GM12878 (cell line): ENCODE data around the gene TGFBR3. TPM values are rescaled to one million over a fixed set of nuclear protein-coding genes. Genes with fewer than 3 reads are reported as not detected.
A peak's percentile ranks its signal among the peaks of the same experiment; 100 is the strongest.

Experiments used
- ATAC-seq: fragments of 200-7000 bp; cut with Tn5 transposase; 3 replicates; pipeline ENCODE4 v1.9.1; 2020; ENCODE audit warnings: mild to moderate bottlenecking, moderate library complexity
- BruUV-seq: library from RNA; stranded (reverse); fragments of 400-500 nt; replicated peaks from 2 replicates; lab custom pipeline; 2021; lab: Mats Ljungman, UMichigan
- CTCF ChIA-PET: fragments of 300-600 bp; sonication (Branson Sonifier 250); formaldehyde crosslinking; extraction: SDS; loops from one replicate; lab custom pipeline; 2021; ENCODE audit warnings: inconsistent platforms; lab: Yijun Ruan, JAX
- POLR2A ChIA-PET: fragments of 350-600 bp; formaldehyde crosslinking; extraction: SDS; loops from one replicate; lab custom pipeline; 2021; ENCODE audit warnings: inconsistent platforms; lab: Charles Lee
- RAD21 ChIA-PET: fragments of 300-600 bp; sonication (Branson Sonifier 250); formaldehyde crosslinking; loops from one replicate; lab custom pipeline; 2023; ENCODE audit warnings: antibody characterized with exemption; ENCODE audit not compliant: unreplicated experiment; lab: Charles Lee
- SMC1A ChIA-PET: fragments of 300-600 bp; sonication (Branson Sonifier 250); formaldehyde crosslinking; loops from one replicate; lab custom pipeline; 2023; ENCODE audit not compliant: unreplicated experiment, uncharacterized antibody; lab: Charles Lee
- DNase-seq: peaks from one replicate; pipeline ENCODE4 v3.0.0-alpha.2; 2011; ENCODE audit warnings: low read depth, low spot score
- FAIRE-seq: peaks from 3 replicates; lab custom pipeline; 2011; peaks lifted over from hg19 to GRCh38; lab: Jason Lieb, UNC
- H2AFZ ChIP-seq: 2 replicates; pipeline ENCODE4 v1.6.0; 2011; ENCODE audit warnings: low read depth, low read length, control low read depth; ENCODE audit not compliant: control insufficient read depth
- H3K27ac ChIP-seq: 2 replicates; pipeline ENCODE4 v1.5.1; 2011; ENCODE audit warnings: control low read depth; ENCODE audit not compliant: control insufficient read depth, insufficient read depth
- H3K27me3 ChIP-seq, 2 experiments: replicated peaks in 1 of 2; 2 replicates each; pipeline versions ENCODE4 v1.6.0 to v1.6.1; 2011; ENCODE audit warnings: low read length in 1 of 2; ENCODE audit not compliant: control insufficient read depth in 2 of 2, insufficient read depth in 2 of 2
- H3K36me3 ChIP-seq, 2 experiments: 2 replicates each; pipeline ENCODE4 v1.5.1; 2011; ENCODE audit warnings: low read length in 1 of 2; ENCODE audit not compliant: control insufficient read depth in 2 of 2, insufficient read depth in 2 of 2
- H3K4me1 ChIP-seq: 2 replicates; pipeline ENCODE4 v1.6.1; 2011; ENCODE audit warnings: mild to moderate bottlenecking, low read length, moderate library complexity, mixed read lengths; ENCODE audit not compliant: control insufficient read depth, insufficient read depth
- H3K4me2 ChIP-seq: 2 replicates; pipeline ENCODE4 v1.6.0; 2011; ENCODE audit warnings: control low read depth; ENCODE audit not compliant: control insufficient read depth, insufficient read depth
- H3K4me3 ChIP-seq: fragments of 200-600 bp; sonication (generic); 2 replicates; pipeline ENCODE4 v1.5.1; 2016
- H3K79me2 ChIP-seq: 2 replicates; pipeline ENCODE4 v1.6.0; 2011; ENCODE audit warnings: low read length; ENCODE audit not compliant: control insufficient read depth, insufficient read depth
- H3K9ac ChIP-seq: 2 replicates; pipeline ENCODE4 v1.8.0; 2011; ENCODE audit warnings: low read length, control low read depth, mixed read lengths; ENCODE audit not compliant: control insufficient read depth, insufficient read depth
- H3K9me3 ChIP-seq: replicated peaks from 3 replicates; pipeline ENCODE4 v1.5.1; 2011; ENCODE audit warnings: mild to moderate bottlenecking, low read length; ENCODE audit not compliant: control insufficient read depth, insufficient read depth
- H4K20me1 ChIP-seq: 2 replicates; pipeline ENCODE4 v1.6.0; 2011; ENCODE audit not compliant: control insufficient read depth, insufficient read depth
- CREB1 ChIP-seq: IDR thresholded peaks from 2 replicates; pipeline ENCODE4 v1.6.1; 2012; ENCODE audit warnings: low read depth, mild to moderate bottlenecking, inconsistent platforms
- NFXL1 ChIP-seq: fragments of 450-650 bp; IDR thresholded peaks from 2 replicates; pipeline ENCODE4 v1.6.1; 2017; ENCODE audit warnings: antibody characterized with exemption, mild to moderate bottlenecking, borderline replicate concordance
- NFYB ChIP-seq: IDR thresholded peaks from 2 replicates; pipeline ENCODE4 v1.6.1; 2011; ENCODE audit warnings: low read depth, mild to moderate bottlenecking, low read length, improper control_type of control experiment, moderate library complexity; ENCODE audit not compliant: insufficient read depth
- NRF1 ChIP-seq: conservative IDR thresholded peaks from 2 replicates; pipeline ENCODE4 v1.6.1; 2011; ENCODE audit warnings: mild to moderate bottlenecking, low read depth, low read length, improper control_type of control experiment
- TCF12 ChIP-seq: IDR thresholded peaks from 2 replicates; pipeline ENCODE4 v1.6.1; 2011; ENCODE audit warnings: low read depth, mild to moderate bottlenecking, low read length
- ZNF24 ChIP-seq: fragments of 450-650 bp; IDR thresholded peaks from 2 replicates; pipeline ENCODE4 v1.6.1; 2017; ENCODE audit warnings: antibody characterized with exemption, mild to moderate bottlenecking
- ZNF384 ChIP-seq: IDR thresholded peaks from 2 replicates; pipeline ENCODE4 v1.6.1; 2012; ENCODE audit warnings: low read depth, mild to moderate bottlenecking, low read length, improper control_type of control experiment, borderline replicate concordance
- ZZZ3 ChIP-seq: IDR thresholded peaks from 2 replicates; pipeline ENCODE4 v1.6.1; 2011; ENCODE audit warnings: low read depth; ENCODE audit not compliant: control insufficient read depth, insufficient read length
- WGBS: methylation state at CpG from one replicate; pipeline ENCODE4 v1.1.6; 2016; ENCODE audit warnings: low lambda C conversion rate; ENCODE audit not compliant: insufficient replicate concordance, insufficient coverage; ENCODE audit errors: missing lambda C conversion rate; 5-methylcytosine and 5-hydroxymethylcytosine counted together
- in situ Hi-C: fragments of 300-500 bp; cut with MboI; formaldehyde crosslinking; loops from 9 replicates; pipeline ENCODE4 v1.14.3; 2018; ENCODE audit warnings: mixed read lengths
- intact Hi-C: fragments of 100-400 bp; cut with micrococcal nuclease; formaldehyde crosslinking; loops from one replicate; pipeline ENCODE4 v1.14.2; 2022; ENCODE audit not compliant: unreplicated experiment
- polyA plus RNA-seq, 11 experiments: library from polyadenylated mRNA; depleted of rRNA in 4 of 11; unstranded in 6 of 11; stranded (reverse) in 5 of 11; fragments of >200 nt; fragmentation: Nextera tagmentation in 4 of 11; fragmentation: Illumina TruSeq in 1 of 11; extraction: Ambion mirVana in 4 of 11; extraction: Trizol in 1 of 11; gene quantifications; 1 replicate in 1 of 11; 2 replicates in 10 of 11; pipeline versions ENCODE4 v1.2.1 to v1.2.3, GENCODE V29; 2011 to 2016; ENCODE audit warnings: inconsistent platforms in 2 of 11, missing spikeins in 2 of 11, low read depth in 1 of 11
- total RNA-seq, 4 experiments: library from RNA; depleted of rRNA in 3 of 4; stranded (reverse); fragments of >200 nt in 3 of 4; fragmentation: Illumina TruSeq in 1 of 4; extraction: Trizol in 1 of 4; gene quantifications; 2 replicates each; pipeline versions ENCODE4 v1.2.1 to v1.2.3, GENCODE V29; 2013 to 2021
- TF ChIP-seq, protein P1 (sequence below): IDR thresholded peaks from 2 replicates; pipeline ENCODE4 v1.6.1; 2011; ENCODE audit warnings: low read depth, low read length, improper control_type of control experiment, borderline replicate concordance
- TF ChIP-seq, protein P2 (sequence below): IDR thresholded peaks from 2 replicates; pipeline ENCODE4 v1.6.1; 2012; ENCODE audit warnings: low read depth, low read length, improper control_type of control experiment
- TF ChIP-seq, protein P3 (sequence below): fragments of 150-350 bp; IDR thresholded peaks from 2 replicates; pipeline ENCODE4 v1.6.1; 2016; ENCODE audit warnings: low read depth, low read length

Gene TGFBR3
- total and polyA plus RNA-seq, 10 of the 15 experiments (the other 5 are each of a cell fraction or from before 2014, with no cell fraction given): 2.7 to 16.5 (median 12.6) TPM

DNA sequence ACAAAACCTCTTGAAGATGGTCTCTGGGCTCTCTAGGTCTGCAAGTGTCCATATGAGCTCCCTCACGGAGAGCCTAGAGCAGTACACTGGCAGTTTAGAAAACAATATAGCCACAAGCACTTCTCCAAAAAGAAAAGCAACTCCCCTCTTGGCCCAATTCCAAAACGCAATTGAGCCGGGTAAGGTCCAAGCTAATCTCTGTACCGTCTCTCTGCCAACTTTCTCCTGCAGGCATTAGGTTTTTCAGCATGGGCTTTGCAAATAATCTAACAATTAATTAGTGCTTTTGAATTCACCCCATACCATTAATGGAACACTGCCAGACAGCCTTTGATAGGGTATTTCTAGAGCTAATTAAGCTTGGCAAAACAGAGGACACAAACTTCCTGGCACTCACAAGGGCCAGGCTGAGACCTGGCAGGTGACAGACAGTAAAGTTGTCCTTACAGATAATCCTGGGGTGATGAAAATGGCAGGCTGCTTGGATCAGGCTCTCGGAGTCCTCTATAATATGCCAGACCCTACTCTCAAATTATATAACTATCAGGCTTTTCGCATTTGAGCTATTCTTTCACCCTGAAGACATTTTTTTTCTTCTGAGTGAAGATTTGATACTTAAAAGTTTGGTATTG lies 39.8 kb downstream of the TGFBR3 start:
- RAD21 ChIA-PET: no interaction called here
- in situ Hi-C loops (no loop called here), intact Hi-C loops (no loop called here)
- no peaks in the 10 kb centered on the region for H3K9me3 ChIP-seq
- no peak overlapping the region for H3K27ac ChIP-seq
- TF ChIP-seq ZNF384 (no peak), TCF12 (no peak), NFYB (no peak), CREB1 (no peak)
- ATAC-seq: peak; percentile 66
- POLR2A ChIA-PET: interaction anchor here (1.0 kb wide), 1 partner anchor 24 kb away, joined by 3 read pairs; no protein-coding TSS in a partner anchor
- no peak for FAIRE-seq
- CTCF ChIA-PET: no interaction called here
- H3K27me3 ChIP-seq: no peaks in the 10 kb centered on the region
- H4K20me1 ChIP-seq: no peaks in the 10 kb centered on the region
- no peak for DNase-seq
- no peaks in the 10 kb centered on the region for H3K4me1 ChIP-seq
- no peaks in the 10 kb centered on the region for H3K79me2 ChIP-seq
- BruUV-seq: no TSS peak
- H3K4me3 ChIP-seq: no peak overlapping the region
- H2AFZ ChIP-seq: no peak overlapping the region
- SMC1A ChIA-PET: interaction anchor here (1.5 kb wide), 1 partner anchor 26 kb away, joined by 3 read pairs; no protein-coding TSS in a partner anchor
- H3K9ac ChIP-seq: no peak overlapping the region
- no peak overlapping the region for H3K4me2 ChIP-seq
- no peaks in the 10 kb centered on the region for H3K36me3 ChIP-seq
- 67% methylated on average over 6 of the region's 6 CpGs for WGBS

DNA sequence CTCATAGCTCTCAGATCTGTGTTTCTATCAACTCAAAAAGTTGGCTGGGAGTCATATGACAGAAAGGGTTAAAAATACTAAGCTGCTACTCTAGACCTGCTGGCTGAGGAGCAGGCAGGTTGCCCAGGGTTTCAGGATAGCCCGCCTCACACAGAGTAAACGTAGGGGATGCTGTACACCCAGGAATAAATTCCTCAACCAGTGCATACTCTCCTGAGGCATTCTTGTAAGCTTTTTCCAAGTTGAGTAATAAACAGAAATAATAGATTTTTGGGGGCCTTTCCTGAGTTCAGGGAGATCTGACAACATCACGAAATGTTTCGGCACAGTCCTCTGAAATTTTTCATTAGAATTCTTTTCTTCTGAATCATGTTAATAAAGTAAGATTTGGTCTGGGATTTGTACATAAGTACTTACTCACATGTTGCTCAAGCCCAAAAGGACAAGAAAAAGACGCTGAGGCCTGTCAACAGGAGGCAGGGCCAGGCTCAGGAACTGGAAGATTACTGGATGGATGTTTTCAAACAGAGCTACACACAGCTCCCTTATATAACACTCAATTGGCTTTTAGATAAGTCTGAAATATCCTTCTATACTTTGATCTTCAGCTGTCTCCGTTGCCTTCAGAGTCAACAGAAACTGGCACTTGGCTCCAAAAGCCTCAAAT lies 41.0 kb downstream of the TGFBR3 start:
- Histone ChIP-seq H3K4me1 (no peaks in the 10 kb centered on the region), H4K20me1 (no peaks in the 10 kb centered on the region), H3K4me3 (no peak overlapping the region), H3K9ac (no peak overlapping the region), H3K9me3 (no peaks in the 10 kb centered on the region), H2AFZ (no peak overlapping the region), H3K36me3 (no peaks in the 10 kb centered on the region), H3K79me2 (no peaks in the 10 kb centered on the region), H3K27ac (no peak overlapping the region), H3K27me3 (no peaks in the 10 kb centered on the region), H3K4me2 (no peak overlapping the region)
- intact Hi-C loops (no loop called here), in situ Hi-C loops (no loop called here)
- ChIA-PET CTCF (no interaction called here), RAD21 (interaction anchor here (0.6 kb wide), 1 partner anchor 20 kb away, joined by 3 read pairs; no protein-coding TSS in a partner anchor), POLR2A (no interaction called here), SMC1A (interaction anchor here (1.1 kb wide), 1 partner anchor 44 kb away, joined by 3 read pairs; no protein-coding TSS in a partner anchor)
- 52% methylated on average over 6 of the region's 6 CpGs for WGBS
- DNase-seq (no peak), FAIRE-seq (no peak), ATAC-seq (no peak)
- BruUV-seq: no TSS peak
- TF ChIP-seq NRF1 (no peak), NFXL1 (no peak), ZZZ3 (no peak), ZNF24 (no peak)
- TF ChIP-seq, protein P1, sequence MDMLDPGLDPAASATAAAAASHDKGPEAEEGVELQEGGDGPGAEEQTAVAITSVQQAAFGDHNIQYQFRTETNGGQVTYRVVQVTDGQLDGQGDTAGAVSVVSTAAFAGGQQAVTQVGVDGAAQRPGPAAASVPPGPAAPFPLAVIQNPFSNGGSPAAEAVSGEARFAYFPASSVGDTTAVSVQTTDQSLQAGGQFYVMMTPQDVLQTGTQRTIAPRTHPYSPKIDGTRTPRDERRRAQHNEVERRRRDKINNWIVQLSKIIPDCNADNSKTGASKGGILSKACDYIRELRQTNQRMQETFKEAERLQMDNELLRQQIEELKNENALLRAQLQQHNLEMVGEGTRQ: no peak
- TF ChIP-seq, protein P2, sequence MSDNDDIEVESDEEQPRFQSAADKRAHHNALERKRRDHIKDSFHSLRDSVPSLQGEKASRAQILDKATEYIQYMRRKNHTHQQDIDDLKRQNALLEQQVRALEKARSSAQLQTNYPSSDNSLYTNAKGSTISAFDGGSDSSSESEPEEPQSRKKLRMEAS: no peak
- TF ChIP-seq, protein P3, sequence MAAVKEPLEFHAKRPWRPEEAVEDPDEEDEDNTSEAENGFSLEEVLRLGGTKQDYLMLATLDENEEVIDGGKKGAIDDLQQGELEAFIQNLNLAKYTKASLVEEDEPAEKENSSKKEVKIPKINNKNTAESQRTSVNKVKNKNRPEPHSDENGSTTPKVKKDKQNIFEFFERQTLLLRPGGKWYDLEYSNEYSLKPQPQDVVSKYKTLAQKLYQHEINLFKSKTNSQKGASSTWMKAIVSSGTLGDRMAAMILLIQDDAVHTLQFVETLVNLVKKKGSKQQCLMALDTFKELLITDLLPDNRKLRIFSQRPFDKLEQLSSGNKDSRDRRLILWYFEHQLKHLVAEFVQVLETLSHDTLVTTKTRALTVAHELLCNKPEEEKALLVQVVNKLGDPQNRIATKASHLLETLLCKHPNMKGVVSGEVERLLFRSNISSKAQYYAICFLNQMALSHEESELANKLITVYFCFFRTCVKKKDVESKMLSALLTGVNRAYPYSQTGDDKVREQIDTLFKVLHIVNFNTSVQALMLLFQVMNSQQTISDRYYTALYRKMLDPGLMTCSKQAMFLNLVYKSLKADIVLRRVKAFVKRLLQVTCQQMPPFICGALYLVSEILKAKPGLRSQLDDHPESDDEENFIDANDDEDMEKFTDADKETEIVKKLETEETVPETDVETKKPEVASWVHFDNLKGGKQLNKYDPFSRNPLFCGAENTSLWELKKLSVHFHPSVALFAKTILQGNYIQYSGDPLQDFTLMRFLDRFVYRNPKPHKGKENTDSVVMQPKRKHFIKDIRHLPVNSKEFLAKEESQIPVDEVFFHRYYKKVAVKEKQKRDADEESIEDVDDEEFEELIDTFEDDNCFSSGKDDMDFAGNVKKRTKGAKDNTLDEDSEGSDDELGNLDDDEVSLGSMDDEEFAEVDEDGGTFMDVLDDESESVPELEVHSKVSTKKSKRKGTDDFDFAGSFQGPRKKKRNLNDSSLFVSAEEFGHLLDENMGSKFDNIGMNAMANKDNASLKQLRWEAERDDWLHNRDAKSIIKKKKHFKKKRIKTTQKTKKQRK: no peak
